H1 (cell line): ENCODE measurements around the gene DIO3. TPM values are rescaled to one million over a fixed set of nuclear protein-coding genes. Genes with fewer than 3 reads are reported as not detected.

Experiments used
- CTCF ChIA-PET: fragments of 300-600 bp; sonication (Branson Sonifier 250); formaldehyde crosslinking; loops from one replicate; lab custom pipeline; 2021; ENCODE audit not compliant: partially characterized antibody; lab: Charles Lee
- POLR2A ChIA-PET: fragments of 300-600 bp; sonication (Branson Sonifier 250); formaldehyde crosslinking; loops from one replicate; lab custom pipeline; 2021; ENCODE audit warnings: inconsistent platforms; ENCODE audit not compliant: partially characterized antibody; lab: Charles Lee
- DNase-seq, 2 experiments: peaks; one replicate each; pipeline versions ENCODE4 v3.0.0 to v3.0.0-alpha.2; 2010 to 2022; ENCODE audit warnings: low spot score in 2 of 2, low read depth in 1 of 2, mixed read lengths in 1 of 2
- FAIRE-seq: peaks from 2 replicates; lab custom pipeline; 2011; peaks lifted over from hg19 to GRCh38; lab: Jason Lieb, UNC
- H2AFZ ChIP-seq: 2 replicates; pipeline ENCODE4 v1.8.1; 2012; ENCODE audit warnings: low read length, inconsistent platforms
- H2AK5ac ChIP-seq: 2 replicates; pipeline ENCODE4 v1.6.1; 2013; ENCODE audit warnings: low read depth, low read length
- H2BK120ac ChIP-seq: replicated peaks from 2 replicates; pipeline ENCODE3; 2013; ENCODE audit warnings: low read depth, low read length, inconsistent platforms
- H2BK12ac ChIP-seq: 2 replicates; pipeline ENCODE4 v1.6.1; 2013; ENCODE audit warnings: low read depth, low read length
- H2BK15ac ChIP-seq: 2 replicates; pipeline ENCODE4 v1.6.1; 2013; ENCODE audit warnings: low read length
- H2BK20ac ChIP-seq: 2 replicates; pipeline ENCODE4 v1.6.1; 2013; ENCODE audit warnings: low read length
- H2BK5ac ChIP-seq: 2 replicates; pipeline ENCODE4 v1.6.1; 2013; ENCODE audit warnings: low read depth, low read length
- H3K14ac ChIP-seq: 2 replicates; pipeline ENCODE4 v1.6.1; 2013; ENCODE audit warnings: inconsistent platforms; ENCODE audit not compliant: insufficient read length
- H3K18ac ChIP-seq: 2 replicates; pipeline ENCODE4 v1.6.1; 2013; ENCODE audit warnings: low read length; ENCODE audit errors: extremely low read depth
- H3K23ac ChIP-seq: 2 replicates; pipeline ENCODE4 v1.6.1; 2013; ENCODE audit warnings: inconsistent platforms; ENCODE audit not compliant: insufficient read length
- H3K23me2 ChIP-seq: 2 replicates; pipeline ENCODE4 v1.6.1; 2013; ENCODE audit warnings: low read depth, low read length
- H3K27ac ChIP-seq: 2 replicates; pipeline ENCODE4 v1.6.1; 2011; ENCODE audit warnings: low read depth, low read length, inconsistent platforms
- H3K27me3 ChIP-seq, 4 experiments: replicated peaks in 1 of 4; 1 replicate in 1 of 4; 2 replicates in 3 of 4; pipeline versions ENCODE4 v1.6.1 to v1.8.1; 2011 to 2013; ENCODE audit warnings: low read length in 3 of 4, mild to moderate bottlenecking in 3 of 4, inconsistent platforms in 2 of 4, mixed read lengths in 2 of 4, moderate library complexity in 1 of 4; ENCODE audit not compliant: control insufficient read depth in 3 of 4, insufficient read depth in 3 of 4; ENCODE audit errors: extremely low read depth in 1 of 4
- H3K36me3 ChIP-seq, 4 experiments: 2 replicates each; pipeline versions ENCODE4 v1.6.1 to v1.8.1; 2011 to 2013; ENCODE audit warnings: mild to moderate bottlenecking in 4 of 4, low read length in 3 of 4, moderate library complexity in 2 of 4, control low read depth in 1 of 4, inconsistent platforms in 1 of 4; ENCODE audit not compliant: insufficient read depth in 4 of 4, control insufficient read depth in 2 of 4
- H3K4ac ChIP-seq: replicated peaks from 2 replicates; pipeline ENCODE3; 2013; ENCODE audit warnings: low read length, low read depth, mixed read lengths, inconsistent platforms; ENCODE audit not compliant: insufficient read length
- H3K4me1 ChIP-seq, 4 experiments: replicated peaks in 1 of 4; 1 replicate in 1 of 4; 2 replicates in 3 of 4; pipeline versions ENCODE4 v1.6.1 to v1.8.1; 2011 to 2013; ENCODE audit warnings: low read length in 3 of 4, inconsistent platforms in 2 of 4, mixed read lengths in 1 of 4; ENCODE audit not compliant: insufficient read depth in 4 of 4, control insufficient read depth in 3 of 4
- H3K4me2 ChIP-seq, 2 experiments: 2 replicates each; pipeline versions ENCODE4 v1.6.1 to v1.8.1; 2011 to 2013; ENCODE audit warnings: low read depth in 2 of 2, low read length in 2 of 2, control low read depth in 1 of 2, inconsistent platforms in 1 of 2, mild to moderate bottlenecking in 1 of 2; ENCODE audit not compliant: insufficient read depth in 1 of 2
- H3K4me3 ChIP-seq, 4 experiments: fragments of 200-600, 300-600 bp in 1 of 4; sonication (generic), shearing (Covaris generic), sonication (Bioruptor Twin) in 1 of 4; 2 replicates each; pipeline versions ENCODE4 v1.5.1 to v1.8.1; 2011 to 2016; ENCODE audit warnings: low read length in 4 of 4, low read depth in 3 of 4, control low read depth in 2 of 4, inconsistent platforms in 2 of 4, mild to moderate bottlenecking in 2 of 4, mixed read lengths in 1 of 4, moderate library complexity in 1 of 4; ENCODE audit not compliant: insufficient read depth in 2 of 4; ENCODE audit errors: extremely low read depth in 1 of 4
- H3K56ac ChIP-seq: replicated peaks from 2 replicates; pipeline ENCODE3; 2013; ENCODE audit warnings: low read depth, mild to moderate bottlenecking, mixed read lengths, low read length, inconsistent platforms; ENCODE audit not compliant: insufficient read length
- H3K79me1 ChIP-seq: 2 replicates; pipeline ENCODE4 v1.6.1; 2013; ENCODE audit warnings: low read depth, low read length, control low read depth
- H3K79me2 ChIP-seq, 2 experiments: 2 replicates each; pipeline versions ENCODE4 v1.6.1 to v1.8.1; 2012 to 2013; ENCODE audit warnings: low read length in 2 of 2, mild to moderate bottlenecking in 2 of 2, inconsistent platforms in 1 of 2; ENCODE audit not compliant: insufficient read depth in 2 of 2, control insufficient read depth in 1 of 2
- H3K9ac ChIP-seq, 4 experiments: replicated peaks in 1 of 4; 1 replicate in 1 of 4; 2 replicates in 3 of 4; pipeline versions ENCODE4 v1.6.1 to v1.8.1; 2011 to 2013; ENCODE audit warnings: low read depth in 3 of 4, low read length in 3 of 4, control low read depth in 2 of 4, mild to moderate bottlenecking in 2 of 4, moderate library complexity in 2 of 4, inconsistent platforms in 1 of 4; ENCODE audit errors: extremely low read depth in 1 of 4
- H3K9me3 ChIP-seq, 2 experiments: 2 replicates each; pipeline versions ENCODE4 v1.6.1 to v1.8.1; 2012 to 2013; ENCODE audit warnings: mild to moderate bottlenecking in 2 of 2, moderate library complexity in 2 of 2, control low read depth in 1 of 2, inconsistent platforms in 1 of 2, low read depth in 1 of 2, low read length in 1 of 2, mixed read lengths in 1 of 2; ENCODE audit not compliant: insufficient read depth in 2 of 2
- H4K20me1 ChIP-seq, 2 experiments: replicated peaks in 1 of 2; 2 replicates each; pipeline versions ENCODE3 to v1.8.1; 2011 to 2013; ENCODE audit warnings: inconsistent platforms in 2 of 2, low read length in 2 of 2, mild to moderate bottlenecking in 1 of 2; ENCODE audit not compliant: insufficient read depth in 2 of 2, control insufficient read depth in 1 of 2
- H4K5ac ChIP-seq: 2 replicates; pipeline ENCODE4 v1.6.1; 2013; ENCODE audit warnings: low read length, low read depth, mixed read lengths, inconsistent platforms; ENCODE audit not compliant: insufficient read length
- H4K8ac ChIP-seq: 2 replicates; pipeline ENCODE4 v1.8.0; 2013; ENCODE audit warnings: mild to moderate bottlenecking, moderate library complexity, low read length, inconsistent platforms; ENCODE audit not compliant: insufficient read depth; ENCODE audit errors: extremely low read depth
- H4K91ac ChIP-seq: replicated peaks from 2 replicates; pipeline ENCODE3; 2013; ENCODE audit warnings: low read length, mixed read lengths, inconsistent platforms; ENCODE audit not compliant: insufficient read length
- CREB1 ChIP-seq: IDR thresholded peaks from 2 replicates; pipeline ENCODE4 v1.6.1; 2012; ENCODE audit warnings: inconsistent platforms
- KDM4A ChIP-seq: IDR thresholded peaks from one replicate; pipeline ENCODE4 v1.7.1; 2012; ENCODE audit warnings: low read depth, mild to moderate bottlenecking, moderate library complexity, low read length, inconsistent platforms; ENCODE audit not compliant: severe bottlenecking
- MAFK ChIP-seq: IDR thresholded peaks from 2 replicates; pipeline ENCODE4 v1.6.1; 2012; ENCODE audit warnings: low read depth, mild to moderate bottlenecking, improper control_type of control experiment, low read length
- MAX ChIP-seq: IDR thresholded peaks from 2 replicates; pipeline ENCODE4 v1.6.1; 2012; ENCODE audit warnings: inconsistent platforms
- NRF1 ChIP-seq: IDR thresholded peaks from 2 replicates; pipeline ENCODE4 v1.6.1; 2011; ENCODE audit warnings: mild to moderate bottlenecking, low read depth, low read length, improper control_type of control experiment
- POLR2AphosphoS5 ChIP-seq: IDR thresholded peaks from 2 replicates; pipeline ENCODE4 v1.6.1; 2011; ENCODE audit warnings: low read depth, low read length
- POU5F1 ChIP-seq: IDR thresholded peaks from 2 replicates; pipeline ENCODE4 v1.6.1; 2011; ENCODE audit warnings: low read depth, mild to moderate bottlenecking, low read length, moderate library complexity
- RFX5 ChIP-seq: IDR thresholded peaks from 2 replicates; pipeline ENCODE4 v1.6.1; 2011; ENCODE audit warnings: low read depth, low read length, improper control_type of control experiment, borderline replicate concordance
- SAP30 ChIP-seq: fragments of 300-600 bp; sonication (generic); IDR thresholded peaks from 2 replicates; pipeline ENCODE4 v1.7.1; 2012; ENCODE audit warnings: low read length, moderate library complexity, mild to moderate bottlenecking, inconsistent platforms; ENCODE audit not compliant: insufficient read depth, insufficient replicate concordance
- SIRT6 ChIP-seq: IDR thresholded peaks from one replicate; pipeline ENCODE4 v1.7.1; 2012; ENCODE audit warnings: low read length, inconsistent platforms
- TBP ChIP-seq: IDR thresholded peaks from 2 replicates; pipeline ENCODE4 v1.6.1; 2011; ENCODE audit warnings: low read depth, low read length, improper control_type of control experiment
- TCF12 ChIP-seq: IDR thresholded peaks from 2 replicates; pipeline ENCODE4 v1.6.1; 2011; ENCODE audit warnings: low read depth, mild to moderate bottlenecking, low read length
- WGBS, 2 experiments: shearing (Covaris generic) in 1 of 2; methylation state at CpG; one replicate each; pipeline versions ENCODE4 v1.1.6 to v1.1.7; 2013 to 2015; ENCODE audit warnings: low lambda C conversion rate in 2 of 2, mixed read lengths in 2 of 2, inconsistent platforms in 1 of 2, low coverage in 1 of 2, missing lambda C conversion rate in 1 of 2; ENCODE audit not compliant: insufficient replicate concordance in 2 of 2, insufficient coverage in 1 of 2, insufficient read length in 1 of 2; ENCODE audit errors: extremely low coverage in 1 of 2, missing lambda C conversion rate in 1 of 2; 5-methylcytosine and 5-hydroxymethylcytosine counted together
- polyA plus RNA-seq, 7 experiments: library from polyadenylated mRNA; depleted of rRNA in 3 of 7; stranded (reverse) in 5 of 7; unstranded in 2 of 7; fragments of >200 nt in 5 of 7; fragments of 200-250 nt in 2 of 7; gene quantifications; 1 replicate in 5 of 7; 2 replicates in 1 of 7; 4 replicates in 1 of 7; pipeline versions ENCODE4 v1.2.1 to v1.2.3, GENCODE V29; 2011 to 2013; ENCODE audit warnings: missing spikeins in 2 of 7, mixed read lengths in 2 of 7
- total RNA-seq: library from RNA; stranded (reverse); fragmentation: NEBNext Ultra II Directional; extraction: Animal tissue kit (Norgen Biotek cat#: 25700); gene quantifications from 2 replicates; pipeline ENCODE4 v1.2.1, GENCODE V29; 2021
- TF ChIP-seq, protein P1 (sequence below): IDR thresholded peaks from 2 replicates; pipeline ENCODE4 v1.6.1; 2011; ENCODE audit warnings: low read length, improper control_type of control experiment

DIO3 gene
- total and polyA plus RNA-seq, 2 of the 8 experiments (the other 6 are each of a cell fraction or from before 2014, with no cell fraction given), result 0.17 to 0.19 TPM

GRCh38 chr14:101599234-101599885, 38.1 kb downstream of the DIO3 start:
- Histone ChIP-seq H3K9me3 (no peaks in the 10 kb centered on the region), H3K23me2 (no peaks in the 10 kb centered on the region; the same call in 1 of the 2 replicates), H2AFZ (no peak overlapping the region), H3K9ac (no peak overlapping the region), H2BK120ac (no peak overlapping the region), H3K4me1 (no peaks in the 10 kb centered on the region), H4K91ac (no peak overlapping the region), H2BK20ac (no peak overlapping the region), H2BK12ac (no peak overlapping the region), H3K4me2 (no peak overlapping the region), H3K23ac (no peak overlapping the region), H3K36me3 (no peaks in the 10 kb centered on the region), H2BK15ac (no peak overlapping the region), H3K18ac (no peak overlapping the region), H3K4me3 (no peak overlapping the region), H2AK5ac (no peak overlapping the region), H4K20me1 (no peaks in the 10 kb centered on the region), H3K56ac (no peak overlapping the region), H3K27ac (no peak overlapping the region), H3K27me3 (no peaks in the 10 kb centered on the region), H3K79me1 (no peaks in the 10 kb centered on the region), H3K14ac (no peak overlapping the region), H4K5ac (no peak overlapping the region), H3K79me2 (no peaks in the 10 kb centered on the region), H4K8ac (no peak overlapping the region), H2BK5ac (no peak overlapping the region), H3K4ac (no peak overlapping the region)
- no peak for FAIRE-seq
- 83% methylated on average over 13 of the region's 13 CpGs; no CpG with 5 or more reads in 1 of the 2 experiments for WGBS, 2 experiments
- POLR2A ChIA-PET, result interaction anchor here (0.6 kb wide), 1 partner anchor 765 kb away, joined by 4 read pairs; no protein-coding TSS in a partner anchor
- DNase-seq, result no peak
- CTCF ChIA-PET, result interaction anchor here (3.2 kb wide), 1 partner anchor 11 kb away, joined by 14 read pairs; no protein-coding TSS in a partner anchor
- TF ChIP-seq TCF12, result no peak
- TF ChIP-seq POU5F1, result no peak
- no peak for TF ChIP-seq POLR2AphosphoS5
- no peak for TF ChIP-seq TBP
- TF ChIP-seq SAP30, result no peak
- no peak for TF ChIP-seq SIRT6
- TF ChIP-seq MAX, result no peak
- TF ChIP-seq RFX5, result no peak
- TF ChIP-seq NRF1, result no peak
- TF ChIP-seq, protein P1, sequence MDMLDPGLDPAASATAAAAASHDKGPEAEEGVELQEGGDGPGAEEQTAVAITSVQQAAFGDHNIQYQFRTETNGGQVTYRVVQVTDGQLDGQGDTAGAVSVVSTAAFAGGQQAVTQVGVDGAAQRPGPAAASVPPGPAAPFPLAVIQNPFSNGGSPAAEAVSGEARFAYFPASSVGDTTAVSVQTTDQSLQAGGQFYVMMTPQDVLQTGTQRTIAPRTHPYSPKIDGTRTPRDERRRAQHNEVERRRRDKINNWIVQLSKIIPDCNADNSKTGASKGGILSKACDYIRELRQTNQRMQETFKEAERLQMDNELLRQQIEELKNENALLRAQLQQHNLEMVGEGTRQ, result no peak
- TF ChIP-seq KDM4A, result no peak
- no peak for TF ChIP-seq CREB1
- TF ChIP-seq MAFK, result no peak
